NCI-H1417 (cell line): ENCODE results near the gene DAND5.
A peak's percentile ranks its signal among the peaks of the same experiment; 100 is the strongest.

Source experiments
- DNase-seq, 3 experiments: peaks; one replicate each; lab custom pipeline; 2025; lab: John Stamatoyannopoulos, UW

Gene DAND5, protein sequence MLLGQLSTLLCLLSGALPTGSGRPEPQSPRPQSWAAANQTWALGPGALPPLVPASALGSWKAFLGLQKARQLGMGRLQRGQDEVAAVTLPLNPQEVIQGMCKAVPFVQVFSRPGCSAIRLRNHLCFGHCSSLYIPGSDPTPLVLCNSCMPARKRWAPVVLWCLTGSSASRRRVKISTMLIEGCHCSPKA

DNA sequence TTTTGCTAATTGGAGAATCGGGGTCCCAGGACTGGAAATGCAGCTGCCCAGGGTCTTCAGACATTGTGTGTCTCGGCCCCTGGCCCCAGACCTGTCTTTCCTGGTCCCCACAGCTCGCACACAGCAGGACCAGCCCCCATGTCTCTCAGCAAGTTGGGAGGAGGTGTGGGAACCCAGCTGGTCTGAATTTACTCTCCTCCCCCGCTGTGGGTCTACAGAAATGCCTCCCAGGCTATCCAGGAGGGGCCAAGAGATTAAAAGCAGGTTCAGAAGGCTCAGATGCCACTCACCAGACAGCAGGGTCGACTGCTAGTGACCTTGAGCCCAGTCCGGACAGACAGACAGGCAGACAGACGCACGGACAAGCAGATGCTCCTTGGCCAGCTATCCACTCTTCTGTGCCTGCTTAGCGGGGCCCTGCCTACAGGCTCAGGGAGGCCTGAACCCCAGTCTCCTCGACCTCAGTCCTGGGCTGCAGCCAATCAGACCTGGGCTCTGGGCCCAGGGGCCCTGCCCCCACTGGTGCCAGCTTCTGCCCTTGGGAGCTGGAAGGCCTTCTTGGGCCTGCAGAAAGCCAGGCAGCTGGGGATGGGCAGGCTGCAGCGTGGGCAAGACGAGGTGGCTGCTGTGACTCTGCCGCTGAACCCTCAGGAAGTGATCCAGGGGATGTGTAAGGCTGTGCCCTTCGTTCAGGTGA is at the start of gene DAND5:
TSS of gene DAND5 (plus strand) at position 285 of the 697 bp plus-strand sequence. CDS start at position 370, 85 bp downstream.
- no peak for DNase-seq

- no peak for DNase-seq
These were observed 48.3 kb upstream of the DAND5 start for GRCh38 chr19:12921047-12921446.

GRCh38 chr19:12922959-12923358 is 46.4 kb upstream of the DAND5 start:
- no peak for DNase-seq

DNA sequence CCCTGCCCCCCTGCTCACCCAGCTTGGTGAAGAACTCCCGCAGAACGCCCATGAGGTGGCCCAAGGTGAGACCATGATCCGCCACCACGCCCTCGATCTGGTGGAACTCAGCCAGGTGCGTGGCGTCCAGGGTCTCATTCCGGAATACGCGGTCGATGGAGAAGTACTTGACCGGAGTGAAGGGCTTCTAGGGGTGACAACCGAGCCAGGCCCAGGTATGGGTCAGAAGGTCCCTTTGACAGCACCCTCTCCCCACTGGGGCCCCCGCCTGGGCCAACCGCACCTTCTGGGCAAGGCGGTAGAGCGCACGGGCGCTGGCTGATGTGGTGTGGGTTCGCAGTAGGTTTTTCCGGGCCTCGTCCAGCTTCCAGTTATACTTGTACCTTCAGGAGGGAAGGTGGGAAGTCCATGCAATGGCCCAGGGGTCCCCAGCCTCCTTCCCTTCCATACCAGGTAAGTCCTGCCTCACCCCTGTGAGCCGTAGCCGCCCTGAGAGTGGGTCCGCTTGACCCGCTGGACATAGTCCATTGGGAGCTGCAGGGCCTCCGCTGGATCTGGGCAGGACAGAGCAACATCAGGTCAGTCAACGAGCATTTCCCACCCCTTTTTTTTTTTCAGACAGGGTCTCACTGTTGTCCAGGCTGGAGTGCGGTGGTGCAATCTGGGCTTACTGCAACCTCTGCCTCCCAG is 44.6 kb upstream of the DAND5 start:
- DNase-seq, result no peak

GRCh38 chr19:12930002-12930645 is 39.3 kb upstream of the DAND5 start:
- DNase-seq, result no peak

GRCh38 chr19:12932392-12933286 is 36.7 kb upstream of the DAND5 start:
- no peak for DNase-seq

DNA sequence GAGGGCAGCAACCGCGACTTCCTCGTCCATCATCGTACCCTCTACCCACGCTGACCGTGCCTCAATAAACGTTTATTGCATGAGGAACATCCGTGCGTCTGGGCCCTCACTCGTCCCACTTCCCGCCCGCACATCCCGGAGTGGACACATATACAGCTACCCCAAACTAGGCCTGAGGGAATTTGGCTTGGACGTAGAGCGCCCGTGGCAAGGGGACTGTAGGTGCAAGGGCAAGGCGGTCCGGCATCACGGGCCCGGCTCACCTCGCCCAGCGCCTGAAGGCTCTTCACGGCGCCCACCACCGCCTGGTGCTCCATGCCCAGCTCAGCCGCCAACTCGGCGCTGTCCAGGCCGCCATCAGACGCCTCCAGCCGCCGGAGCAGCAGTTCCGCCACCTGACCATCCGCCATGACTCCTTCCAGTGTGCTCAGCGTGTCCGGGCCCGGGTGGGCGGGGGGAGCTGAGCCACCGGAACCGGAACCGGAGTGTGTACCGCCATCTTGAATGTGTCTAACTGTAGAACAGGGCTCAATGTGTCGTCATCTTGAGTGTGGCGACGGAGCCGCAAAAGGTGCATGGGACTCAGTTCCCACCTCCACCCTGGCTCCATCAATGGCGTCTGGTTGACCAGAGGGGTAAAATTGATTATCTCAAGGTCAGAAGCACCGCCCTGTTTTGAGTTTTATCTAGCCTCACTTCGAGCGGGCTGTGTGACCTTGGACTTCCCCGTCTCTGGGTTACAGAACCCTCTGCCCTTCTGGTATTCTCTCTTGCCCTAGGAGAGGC is 35.9 kb upstream of the DAND5 start, which contains the start of gene FARSA:
TSS of gene FARSA (minus strand) at position 425 of the 786 bp plus-strand sequence. CDS start at position 410, 15 bp downstream.
- peak; percentile 85 to 96 (median 91) for DNase-seq

- no peak for DNase-seq
These were observed 34.3 kb upstream of the DAND5 start for GRCh38 chr19:12935071-12935470.

GRCh38 chr19:12936582-12936981 is 32.8 kb upstream of the DAND5 start:
- DNase-seq, result peak in 1 of 3 experiments; percentile 33

DNA sequence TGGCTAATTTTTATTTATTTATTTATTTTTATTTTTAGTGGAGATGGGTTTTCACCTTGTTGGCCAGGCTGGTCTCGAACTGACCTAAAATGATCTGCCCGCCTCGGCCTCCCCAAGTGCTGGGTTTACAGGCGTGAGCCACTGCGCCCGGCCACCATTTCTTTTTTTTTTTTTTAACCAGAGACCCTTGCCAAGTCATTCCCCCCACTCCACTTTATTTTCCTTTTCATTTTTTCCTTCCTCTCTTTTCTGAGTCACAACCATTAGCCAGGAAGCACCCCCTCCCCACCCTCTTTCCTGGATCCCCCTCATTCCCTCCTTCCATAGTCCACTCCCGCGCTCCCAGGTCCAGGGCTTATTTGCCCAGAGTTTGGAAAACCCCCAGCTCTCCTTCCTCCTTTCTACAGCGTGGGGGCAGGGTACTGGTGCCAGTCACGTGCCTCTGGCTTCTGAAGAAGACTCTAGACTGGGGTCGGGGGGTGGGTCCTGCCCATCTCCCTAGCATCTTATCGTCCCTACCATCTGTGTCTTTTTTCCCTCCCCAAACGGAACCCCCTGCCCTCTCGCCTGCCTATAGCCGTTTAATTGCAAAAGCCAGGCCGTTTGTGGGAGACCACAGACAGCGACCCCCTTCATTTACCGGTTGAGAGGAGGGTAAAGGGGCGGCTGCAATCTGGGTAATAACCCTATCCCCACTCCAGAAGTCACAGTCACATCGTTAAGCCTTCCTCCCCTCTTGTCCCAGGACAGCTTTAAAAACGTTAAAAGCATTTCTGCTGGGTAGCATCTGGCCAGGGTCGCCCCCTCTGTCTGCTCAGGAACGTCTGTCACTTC is 32.1 kb upstream of the DAND5 start:
- DNase-seq, result peak in 2 of 3 experiments; percentile 68 to 76

DNA sequence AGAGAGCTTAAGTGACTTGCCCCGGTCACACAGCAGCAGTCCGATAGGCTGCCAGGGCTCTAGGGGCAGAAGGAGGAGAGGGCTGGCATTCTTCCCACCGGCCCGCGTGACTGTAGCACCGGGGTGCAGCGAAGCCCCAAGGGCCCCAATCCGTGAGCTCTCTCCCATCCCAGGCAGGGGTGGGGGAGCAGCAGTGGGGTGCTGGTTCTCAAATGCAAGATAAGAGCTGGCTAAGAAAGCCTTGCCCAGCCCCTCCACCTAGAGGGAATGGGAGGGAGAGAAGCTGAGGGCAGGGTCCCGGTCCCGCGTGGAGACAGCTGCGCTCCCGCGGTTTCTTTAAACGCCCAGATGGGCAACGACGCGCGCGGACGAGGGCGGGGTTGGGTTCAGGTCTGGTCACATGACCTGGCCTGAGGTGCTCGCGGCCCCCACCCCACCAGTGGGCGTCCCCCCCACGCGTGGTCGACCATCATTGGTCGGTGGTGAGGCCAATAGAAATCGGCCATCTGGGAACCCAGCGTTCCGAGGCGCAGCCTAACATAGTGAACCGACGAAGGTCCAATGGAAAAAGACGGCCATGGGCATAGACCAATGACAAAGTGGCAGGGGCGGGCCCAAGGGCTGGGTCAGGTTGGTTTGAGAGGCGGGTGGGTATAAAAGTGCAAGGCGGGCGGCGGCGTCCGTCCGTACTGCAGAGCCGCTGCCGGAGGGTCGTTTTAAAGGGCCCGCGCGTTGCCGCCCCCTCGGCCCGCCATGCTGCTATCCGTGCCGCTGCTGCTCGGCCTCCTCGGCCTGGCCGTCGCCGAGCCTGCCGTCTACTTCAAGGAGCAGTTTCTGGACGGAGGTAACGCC is 31.2 kb upstream of the DAND5 start, which contains the start of gene CALR:
TSS of gene CALR (plus strand) at position 683 of the 852 bp plus-strand sequence. CDS start at position 754, 71 bp downstream.
- peak; percentile 96 to 100 (median 100) for DNase-seq

DNA sequence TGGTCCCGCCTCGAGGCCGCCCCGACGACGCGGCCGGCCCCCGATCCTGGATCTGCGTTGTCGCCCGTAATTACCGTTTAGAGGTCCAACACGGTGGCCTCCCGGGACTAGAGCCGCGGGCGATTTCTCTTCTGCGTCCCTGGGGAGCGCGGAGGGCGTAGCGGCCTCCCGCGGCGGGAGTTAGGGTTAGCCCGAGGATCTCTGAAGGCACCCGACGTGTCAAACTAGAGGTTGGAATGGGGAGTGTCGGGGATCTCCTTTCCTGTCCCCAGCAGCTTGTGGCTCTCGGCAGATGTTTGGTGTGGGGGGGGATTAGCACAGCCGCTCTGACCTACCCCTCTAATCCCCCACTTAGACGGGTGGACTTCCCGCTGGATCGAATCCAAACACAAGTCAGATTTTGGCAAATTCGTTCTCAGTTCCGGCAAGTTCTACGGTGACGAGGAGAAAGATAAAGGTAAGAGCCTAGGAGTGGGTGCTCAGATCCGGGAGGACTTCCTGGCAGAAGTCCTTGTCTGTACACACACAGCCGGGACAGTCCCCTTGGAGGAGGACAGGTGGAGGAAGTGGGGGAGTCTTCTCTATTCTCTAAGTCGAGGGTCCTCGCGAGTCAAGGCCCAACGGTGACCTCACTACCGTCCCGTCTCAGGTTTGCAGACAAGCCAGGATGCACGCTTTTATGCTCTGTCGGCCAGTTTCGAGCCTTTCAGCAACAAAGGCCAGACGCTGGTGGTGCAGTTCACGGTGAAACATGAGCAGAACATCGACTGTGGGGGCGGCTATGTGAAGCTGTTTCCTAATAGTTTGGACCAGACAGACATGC is 30.4 kb upstream of the DAND5 start:
- peak in 1 of 3 experiments; percentile 55 for DNase-seq

DNA sequence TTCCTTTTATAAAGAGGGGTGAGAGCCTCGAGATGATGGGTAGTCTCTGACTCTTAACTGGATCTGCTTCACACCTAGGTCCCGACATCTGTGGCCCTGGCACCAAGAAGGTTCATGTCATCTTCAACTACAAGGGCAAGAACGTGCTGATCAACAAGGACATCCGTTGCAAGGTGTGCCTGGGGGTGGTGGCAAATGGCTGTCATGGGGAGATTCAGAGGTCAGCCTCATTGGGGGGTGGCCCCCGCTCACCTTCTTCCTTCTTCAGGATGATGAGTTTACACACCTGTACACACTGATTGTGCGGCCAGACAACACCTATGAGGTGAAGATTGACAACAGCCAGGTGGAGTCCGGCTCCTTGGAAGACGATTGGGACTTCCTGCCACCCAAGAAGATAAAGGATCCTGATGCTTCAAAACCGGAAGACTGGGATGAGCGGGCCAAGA is 29.4 kb upstream of the DAND5 start:
- peak in 1 of 3 experiments; percentile 49 for DNase-seq

GRCh38 chr19:12940897-12941296 is 28.5 kb upstream of the DAND5 start:
- DNase-seq, result no peak

DNA sequence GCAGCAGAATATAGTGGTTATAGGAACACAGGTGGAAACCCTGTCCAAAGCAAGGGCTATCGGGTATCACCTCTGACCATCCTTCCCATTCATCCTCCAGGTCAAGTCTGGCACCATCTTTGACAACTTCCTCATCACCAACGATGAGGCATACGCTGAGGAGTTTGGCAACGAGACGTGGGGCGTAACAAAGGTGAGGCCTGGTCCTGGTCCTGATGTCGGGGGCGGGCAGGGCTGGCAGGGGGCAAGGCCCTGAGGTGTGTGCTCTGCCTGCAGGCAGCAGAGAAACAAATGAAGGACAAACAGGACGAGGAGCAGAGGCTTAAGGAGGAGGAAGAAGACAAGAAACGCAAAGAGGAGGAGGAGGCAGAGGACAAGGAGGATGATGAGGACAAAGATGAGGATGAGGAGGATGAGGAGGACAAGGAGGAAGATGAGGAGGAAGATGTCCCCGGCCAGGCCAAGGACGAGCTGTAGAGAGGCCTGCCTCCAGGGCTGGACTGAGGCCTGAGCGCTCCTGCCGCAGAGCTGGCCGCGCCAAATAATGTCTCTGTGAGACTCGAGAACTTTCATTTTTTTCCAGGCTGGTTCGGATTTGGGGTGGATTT is 25.8 kb upstream of the DAND5 start:
- peak in 1 of 3 experiments; percentile 41 for DNase-seq

DNA sequence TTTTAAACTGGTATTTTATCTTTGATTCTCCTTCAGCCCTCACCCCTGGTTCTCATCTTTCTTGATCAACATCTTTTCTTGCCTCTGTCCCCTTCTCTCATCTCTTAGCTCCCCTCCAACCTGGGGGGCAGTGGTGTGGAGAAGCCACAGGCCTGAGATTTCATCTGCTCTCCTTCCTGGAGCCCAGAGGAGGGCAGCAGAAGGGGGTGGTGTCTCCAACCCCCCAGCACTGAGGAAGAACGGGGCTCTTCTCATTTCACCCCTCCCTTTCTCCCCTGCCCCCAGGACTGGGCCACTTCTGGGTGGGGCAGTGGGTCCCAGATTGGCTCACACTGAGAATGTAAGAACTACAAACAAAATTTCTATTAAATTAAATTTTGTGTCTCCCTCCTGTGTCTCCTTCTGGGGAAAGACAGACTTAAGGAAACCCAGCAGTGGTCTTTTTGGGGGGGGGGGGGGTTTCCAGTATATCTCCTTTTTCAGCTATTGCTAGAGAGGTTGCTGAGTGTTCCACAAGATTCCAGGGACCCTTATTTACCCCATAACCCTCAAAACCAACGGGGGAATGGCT is 25.2 kb upstream of the DAND5 start:
- peak in 1 of 3 experiments; percentile 41 for DNase-seq
